GM19467 (cell line): ENCODE data around the gene DEFB126.
"Not testable (repeated sequence)": the region's sequence is repeated elsewhere in the genome, so short reads cannot be mapped to it uniquely, and the experiment has no call there.

ENCODE experiments used
- ATAC-seq: cut with Tn5 transposase; IDR thresholded peaks from one replicate; pipeline ENCODE4 v1.9.1; 2021; ENCODE audit warnings: mild to moderate bottlenecking, moderate library complexity; ENCODE audit not compliant: unreplicated experiment

DEFB126 gene, protein sequence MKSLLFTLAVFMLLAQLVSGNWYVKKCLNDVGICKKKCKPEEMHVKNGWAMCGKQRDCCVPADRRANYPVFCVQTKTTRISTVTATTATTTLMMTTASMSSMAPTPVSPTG

DNA sequence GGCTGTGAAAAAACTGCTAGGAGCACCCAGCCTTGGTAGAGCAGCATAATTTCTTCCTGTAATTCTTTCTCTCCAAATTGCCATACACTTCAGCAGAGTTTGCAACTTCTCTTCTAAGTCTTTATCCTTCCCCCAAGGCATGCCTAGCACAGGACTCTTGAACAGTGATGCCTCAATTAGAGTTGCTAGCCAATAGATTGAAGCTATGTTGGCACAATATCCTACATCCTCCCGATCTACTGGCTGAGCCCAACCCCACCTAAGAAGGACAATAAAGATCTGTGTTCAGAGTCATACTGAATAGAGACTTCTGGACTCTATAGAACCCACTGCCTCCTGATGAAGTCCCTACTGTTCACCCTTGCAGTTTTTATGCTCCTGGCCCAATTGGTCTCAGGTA lies at the start of gene DEFB126:
Gene DEFB126 (plus strand): TSS at position 301 of the 400 bp plus-strand sequence. CDS start 39 bp downstream, at position 340.
- ATAC-seq = no peak

DNA sequence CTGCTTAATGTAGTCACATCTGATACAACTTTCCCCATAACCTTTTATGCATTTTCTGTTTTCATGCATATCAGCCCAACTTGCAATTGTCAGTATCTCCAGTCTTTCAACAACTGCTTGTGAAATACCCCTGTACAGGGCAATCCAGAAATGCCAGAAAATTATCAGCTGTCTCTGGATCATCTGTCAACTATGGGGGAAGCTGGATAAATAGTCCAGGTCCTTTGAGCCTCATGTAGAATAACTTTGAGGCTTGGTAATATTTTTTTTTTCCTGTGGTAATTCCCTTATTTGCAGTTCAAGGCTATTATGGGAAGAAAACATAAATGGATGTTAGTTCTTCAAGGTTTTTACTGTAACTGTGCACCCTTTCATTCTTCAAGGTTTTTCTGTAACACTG lies 48.7 kb upstream of the DEFB126 start:
- ATAC-seq = no peak

DNA sequence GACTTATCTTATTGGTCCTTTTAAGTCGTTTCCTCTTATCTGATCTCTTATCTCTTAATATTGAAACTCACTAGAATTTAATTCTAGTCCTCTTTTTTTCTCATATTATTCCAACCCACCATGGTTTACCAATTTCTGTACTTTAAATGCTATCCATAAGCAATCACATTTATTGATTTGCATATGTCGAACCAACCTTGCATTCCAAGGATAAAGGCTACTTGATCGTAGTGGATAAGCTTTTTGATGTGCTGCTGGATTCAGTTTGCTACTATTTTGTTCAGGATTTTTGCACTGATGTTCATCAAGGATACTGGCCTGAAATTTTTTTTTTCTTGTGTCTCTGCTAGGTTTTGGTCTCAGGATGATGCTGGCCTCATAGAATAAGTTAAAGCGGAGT lies 47.2 kb upstream of the DEFB126 start:
- no peak for ATAC-seq

DNA sequence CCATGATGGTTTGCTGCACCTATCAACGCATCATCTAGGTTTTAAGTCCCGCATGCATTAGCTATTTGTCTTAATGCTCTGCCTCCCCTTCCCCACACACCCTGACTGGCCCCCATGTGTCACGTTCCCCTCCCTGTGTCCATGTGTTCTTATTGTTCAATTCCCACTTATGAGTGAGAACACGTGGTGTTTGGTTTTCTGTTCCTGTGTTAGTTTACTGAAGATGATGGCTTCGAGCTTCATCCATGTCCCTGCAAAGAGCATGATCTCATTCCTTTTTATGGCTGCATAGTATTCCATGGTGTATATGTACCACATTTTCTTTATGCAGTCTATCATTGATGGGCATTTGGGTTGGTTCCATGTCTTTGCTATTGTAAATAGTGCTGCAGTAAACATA lies 44.7 kb upstream of the DEFB126 start:
- ATAC-seq = not testable (repeated sequence)

DNA sequence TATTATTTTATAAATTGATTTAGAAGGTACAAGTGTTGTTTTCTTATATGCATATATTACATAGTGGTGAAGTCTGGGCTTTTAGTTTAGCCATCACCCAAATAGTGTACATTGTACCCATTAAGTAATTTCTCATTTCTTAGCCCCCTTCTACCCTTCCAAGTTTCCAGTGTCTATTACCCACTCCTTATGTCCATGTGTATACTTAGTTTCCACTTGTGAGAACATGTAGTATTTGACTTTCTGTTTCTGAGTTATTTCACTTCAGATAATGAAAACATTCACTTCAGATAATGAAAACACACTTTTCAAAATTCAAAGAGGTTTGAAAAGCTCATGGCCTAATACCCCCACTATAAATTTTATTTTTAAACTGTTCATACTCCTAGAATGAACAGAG lies 40.4 kb upstream of the DEFB126 start:
- no peak for ATAC-seq

DNA sequence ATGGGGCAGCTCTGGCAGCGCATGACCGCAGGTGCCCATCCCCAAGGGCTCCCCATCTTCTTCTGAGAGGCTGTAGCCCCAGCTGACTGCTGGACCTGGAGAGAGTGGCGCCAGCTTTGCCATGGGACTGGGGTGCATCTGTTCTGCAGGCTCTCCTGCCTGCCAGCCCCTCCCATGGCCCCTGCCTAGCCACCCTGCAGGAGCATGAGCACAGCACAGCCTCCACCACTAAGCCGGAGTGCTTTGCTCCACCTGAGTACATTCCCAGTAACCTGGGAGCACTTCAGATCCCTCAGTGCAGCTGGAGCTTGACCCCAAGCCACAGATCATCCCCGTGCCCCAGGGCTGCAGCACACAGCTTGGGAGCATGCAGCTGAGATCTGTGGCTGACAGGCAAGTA lies 38.9 kb upstream of the DEFB126 start:
- ATAC-seq = no peak

DNA sequence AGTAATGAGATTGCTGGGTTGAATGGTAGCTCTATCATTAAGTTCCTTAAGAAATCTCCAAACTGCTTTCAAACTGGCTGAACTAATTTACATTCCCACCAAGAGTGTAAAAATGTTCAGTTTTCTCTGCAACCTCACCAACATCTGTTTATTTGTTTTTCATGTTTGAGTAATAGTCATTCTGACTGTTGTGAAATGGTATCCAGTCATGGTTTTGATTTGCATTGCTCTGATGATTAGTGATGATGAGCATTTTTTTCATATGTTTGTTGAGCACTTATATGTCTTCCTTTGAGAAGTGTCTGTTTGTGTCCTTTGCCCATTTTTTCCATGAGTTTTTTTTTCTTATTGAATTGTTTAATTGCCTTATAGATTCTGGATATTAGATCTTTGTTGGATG lies 30.0 kb upstream of the DEFB126 start:
- no peak for ATAC-seq

DNA sequence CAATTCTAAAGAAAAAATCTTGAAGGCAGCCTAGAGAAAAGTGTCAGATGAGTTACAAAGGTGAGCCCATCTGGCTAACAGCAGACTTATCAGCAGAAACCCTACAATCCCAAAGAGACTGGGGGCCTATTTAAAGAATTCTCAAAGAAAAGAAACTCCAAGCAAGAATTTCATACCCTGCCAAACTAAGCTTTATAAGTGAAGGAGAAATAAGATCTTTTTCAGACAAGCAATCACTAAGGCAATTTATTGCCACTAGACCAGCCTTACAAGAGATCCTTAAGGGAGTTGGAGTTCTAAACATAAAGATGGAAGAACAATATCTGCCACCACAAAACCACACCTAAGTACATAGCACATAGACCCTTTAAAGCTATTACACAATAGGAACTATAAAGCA lies 24.9 kb upstream of the DEFB126 start:
- ATAC-seq = no peak

DNA sequence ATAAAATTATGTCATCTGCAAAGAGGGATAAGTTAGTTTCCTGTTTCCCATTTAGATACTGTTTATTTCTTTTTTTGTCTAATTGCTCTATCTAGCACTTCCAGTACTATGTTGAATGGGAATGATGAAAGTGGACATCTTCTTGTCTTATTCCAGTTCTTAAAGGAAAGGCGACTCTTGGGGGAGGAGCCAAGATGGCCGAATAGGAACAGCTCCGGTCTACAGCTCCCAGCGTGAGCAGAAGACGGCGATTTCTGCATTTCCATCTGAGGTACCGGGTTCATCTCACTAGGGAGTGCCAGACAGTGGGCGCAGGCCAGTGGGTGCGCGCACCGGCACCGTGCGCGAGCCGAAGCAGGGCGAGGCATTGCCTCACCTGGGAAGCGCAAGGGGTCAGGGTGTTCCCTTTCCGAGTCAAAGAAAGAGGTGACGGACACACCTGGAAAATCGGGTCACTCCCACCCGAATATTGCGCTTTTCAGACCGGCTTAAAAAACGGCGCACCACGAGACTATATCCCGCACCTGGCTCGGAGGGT lies 12.5 kb upstream of the DEFB126 start:
- ATAC-seq = not testable (repeated sequence)

DNA sequence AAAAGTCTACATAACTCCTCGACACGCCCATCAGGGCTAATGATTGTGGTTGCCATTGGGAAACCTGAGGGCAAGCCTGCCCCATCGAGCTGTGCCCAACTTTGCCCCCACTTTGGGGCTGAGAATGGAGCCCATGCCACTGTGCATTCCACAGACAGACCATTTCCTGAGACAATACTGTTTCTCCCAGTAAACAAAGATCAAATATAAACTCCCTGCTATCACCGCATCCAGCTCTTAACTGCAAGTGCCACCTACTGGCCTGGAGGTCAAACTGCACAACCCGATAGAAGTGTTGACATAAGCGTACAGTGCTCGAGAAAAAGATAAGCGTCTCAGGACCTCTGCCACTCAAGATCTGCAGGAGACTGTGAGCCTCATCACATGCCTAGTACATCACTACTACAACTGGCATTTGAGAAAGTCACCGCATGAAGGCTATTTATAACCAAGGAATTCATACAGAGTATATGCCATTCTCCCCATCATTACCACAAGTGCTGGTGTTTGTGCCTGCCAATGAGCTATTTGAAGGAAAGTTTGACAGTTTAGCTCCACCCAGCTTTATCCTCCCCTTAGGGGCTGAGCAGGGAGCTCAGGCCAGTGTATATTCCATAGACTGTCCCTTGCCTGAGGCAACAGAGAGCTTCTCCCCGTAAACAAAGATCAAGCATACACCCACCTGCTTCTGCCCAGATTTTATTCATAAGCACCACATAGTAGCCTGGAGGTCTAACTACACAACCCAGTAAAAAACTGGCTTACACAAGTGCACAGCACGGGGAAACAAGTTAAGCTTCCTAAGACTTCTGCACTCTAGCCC lies 4.5 kb upstream of the DEFB126 start:
- ATAC-seq = no peak

DNA sequence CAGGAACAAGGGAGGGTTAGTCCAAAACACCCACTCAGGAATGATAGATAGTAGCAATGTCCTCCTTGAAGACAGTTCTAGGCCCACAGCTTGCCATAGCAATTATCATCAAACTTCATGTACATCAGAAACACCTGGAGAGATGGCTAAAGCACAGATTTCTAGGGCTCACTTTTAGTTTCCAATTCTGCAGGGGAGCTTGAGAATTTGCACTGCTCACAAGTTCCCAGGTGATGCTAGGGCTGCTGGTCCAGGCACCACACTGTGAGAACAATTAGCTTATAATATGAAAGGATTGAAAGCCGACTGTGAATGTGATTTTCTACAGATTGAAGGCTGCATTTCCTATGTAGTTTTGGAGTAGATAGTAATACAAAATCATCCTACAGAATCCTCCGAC lies 3.5 kb downstream of the DEFB126 start:
- ATAC-seq = no peak

DNA sequence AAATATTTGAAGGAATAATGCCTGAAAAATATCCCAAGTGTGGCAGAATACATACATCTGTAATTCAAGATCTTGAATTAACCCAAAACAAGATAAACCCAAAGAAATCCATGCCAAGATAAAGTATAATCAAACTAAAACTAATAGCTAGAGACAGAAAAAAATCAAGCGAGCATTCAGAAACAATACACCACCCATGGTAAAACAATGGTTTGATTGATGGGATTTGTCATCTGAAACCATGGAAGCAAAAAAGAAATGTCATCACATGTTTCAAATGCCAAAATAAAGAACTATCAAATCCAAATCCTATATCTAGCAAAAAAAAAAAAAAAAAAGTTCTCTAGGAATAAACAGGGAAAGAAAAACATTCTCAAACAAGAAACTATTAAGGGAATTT lies 9.7 kb downstream of the DEFB126 start:
- ATAC-seq = no peak

DNA sequence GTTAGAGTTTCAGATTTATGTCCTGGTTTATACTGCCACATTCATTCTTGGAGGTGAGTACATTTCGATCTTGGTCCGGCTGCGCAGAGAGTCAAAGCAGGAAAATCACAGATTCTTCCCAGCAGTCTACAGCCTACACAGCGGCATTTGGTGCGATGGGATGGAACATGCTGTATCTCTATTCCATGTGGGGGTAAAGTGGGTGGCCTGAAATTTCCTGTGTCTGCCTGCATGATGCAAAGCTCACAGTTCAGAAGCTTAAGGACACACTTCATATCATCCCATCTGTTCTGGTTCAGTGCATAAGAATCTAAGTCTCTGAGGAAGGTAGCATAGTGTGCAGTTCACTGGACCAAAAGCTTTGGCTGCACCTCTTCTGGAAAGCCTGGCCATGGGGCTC lies 14.8 kb downstream of the DEFB126 start, which contains the start of gene DEFB127:
Gene DEFB127 (plus strand): TSS at position 301 of the 400 bp plus-strand sequence. CDS start 91 bp downstream, at position 392.
- ATAC-seq = no peak

DNA sequence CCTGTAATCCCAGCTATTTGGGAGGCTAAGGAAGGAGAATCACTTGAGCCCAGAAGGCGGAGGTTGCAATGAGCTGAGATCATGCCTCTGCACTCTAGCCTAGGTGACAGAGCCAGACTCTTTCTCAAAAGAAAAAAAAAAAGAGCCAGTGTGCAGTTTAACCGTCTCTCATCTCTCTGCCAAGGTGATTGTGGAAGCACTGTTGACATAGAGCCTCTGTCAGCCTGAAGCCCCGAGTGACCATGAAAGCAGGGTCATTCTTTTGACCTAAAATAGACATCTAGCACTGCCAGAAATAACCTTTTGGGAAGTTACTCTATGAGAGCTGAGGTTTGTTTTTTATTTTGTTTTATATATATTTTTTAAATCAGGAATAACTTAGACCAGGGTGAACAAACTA lies 22.2 kb downstream of the DEFB126 start:
- ATAC-seq = no peak

DNA sequence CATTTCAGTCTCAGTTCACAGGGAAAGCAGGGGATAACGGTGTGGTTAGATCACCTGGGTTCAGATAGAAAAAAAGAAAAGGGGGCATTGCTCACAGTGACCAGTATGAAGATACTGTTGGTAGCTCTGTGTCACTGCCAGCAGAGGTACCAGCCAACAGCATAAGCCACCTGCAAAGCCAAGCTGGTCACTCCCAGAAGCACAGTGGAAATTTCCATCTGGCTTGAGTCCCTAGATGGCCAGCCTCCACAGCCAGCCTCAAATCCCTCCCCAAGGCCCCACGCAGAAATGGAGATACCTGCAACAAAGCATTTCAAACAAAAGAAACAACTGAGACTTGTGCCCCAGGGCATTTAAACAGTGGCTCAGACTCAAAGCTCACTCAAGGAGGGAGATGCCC lies 26.5 kb downstream of the DEFB126 start:
- ATAC-seq = no peak

DNA sequence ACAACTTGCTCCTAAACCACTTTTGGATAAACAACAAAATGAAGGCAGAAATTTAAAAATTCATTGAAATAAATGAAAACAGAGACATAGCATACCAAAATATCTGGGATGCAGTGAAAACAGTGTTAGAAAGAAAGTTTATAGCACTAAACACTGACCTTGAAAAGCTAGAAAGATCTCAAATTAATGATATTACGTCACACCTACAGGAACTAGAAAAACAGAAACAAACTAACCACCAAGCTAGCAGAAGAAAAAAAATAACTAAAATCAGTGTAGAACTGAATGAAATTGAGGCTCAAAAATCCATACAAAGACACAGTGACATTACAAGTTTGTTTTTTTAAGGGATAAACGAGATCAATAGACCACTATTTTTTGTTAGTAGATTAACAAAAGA lies 41.9 kb downstream of the DEFB126 start:
- ATAC-seq = no peak

DNA sequence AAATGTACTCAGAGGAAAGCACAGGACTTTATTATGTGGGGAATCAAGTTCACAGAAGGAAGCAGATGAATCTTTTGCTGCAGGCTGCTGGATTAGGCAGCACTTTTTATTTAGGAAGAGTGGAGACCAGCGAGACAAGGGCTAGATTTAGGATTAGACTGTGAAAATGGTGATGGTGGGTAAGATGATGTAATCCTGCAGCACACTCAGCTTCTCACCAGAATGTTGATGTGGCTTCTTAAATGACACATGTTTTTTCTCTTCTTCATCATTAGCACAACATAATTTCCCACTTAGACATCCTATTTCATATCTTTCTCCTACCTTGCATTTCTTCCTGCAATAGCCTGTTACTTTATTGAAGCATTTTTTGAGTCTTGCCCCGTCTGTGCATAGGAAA lies 45.3 kb downstream of the DEFB126 start:
- no peak for ATAC-seq

DNA sequence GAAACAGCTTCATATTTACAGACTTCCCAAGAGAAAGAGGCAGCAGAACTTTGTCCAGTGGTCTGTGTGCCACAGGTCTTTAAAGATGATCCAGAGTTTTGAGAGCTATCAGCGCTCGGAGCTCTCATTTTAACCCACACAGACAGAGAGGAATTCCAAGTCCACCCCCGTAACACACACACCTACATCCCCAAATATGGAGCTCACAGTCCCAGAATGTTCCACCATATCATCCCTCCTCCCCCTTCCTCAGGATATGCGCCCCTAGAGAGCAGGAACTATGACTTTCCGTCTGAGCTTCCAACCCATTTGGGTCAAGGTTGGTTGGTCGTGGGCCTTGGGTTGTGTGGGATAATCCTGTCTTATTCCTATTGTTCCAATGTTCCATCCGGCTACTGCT lies 47.2 kb downstream of the DEFB126 start, which contains the start of gene DEFB128:
Gene DEFB128 (minus strand): TSS at position 101 of the 400 bp plus-strand sequence. CDS start 88 bp downstream, at position 13.
- ATAC-seq = no peak
